GM12878 (cell line): ENCODE results near the gene TMEM14B. TPM values are rescaled to one million over a fixed set of nuclear protein-coding genes. Genes with fewer than 3 reads are reported as not detected.

Source experiments
- ATF7 ChIP-seq: fragments of 450-650 bp; IDR thresholded peaks from 2 replicates; pipeline ENCODE4 v1.6.1; 2016; ENCODE audit warnings: low read depth, mild to moderate bottlenecking
- CBX3 ChIP-seq: fragments of 200-600 bp; sonication (generic); IDR thresholded peaks from 2 replicates; pipeline ENCODE4 v1.6.1; 2016; ENCODE audit warnings: low read depth, borderline replicate concordance
- CREB1 ChIP-seq: IDR thresholded peaks from 2 replicates; pipeline ENCODE4 v1.6.1; 2012; ENCODE audit warnings: low read depth, mild to moderate bottlenecking, inconsistent platforms
- IRF4 ChIP-seq: IDR thresholded peaks from 2 replicates; pipeline ENCODE4 v1.6.1; 2011; ENCODE audit warnings: low read depth, low read length
- JUND ChIP-seq: IDR thresholded peaks from 2 replicates; pipeline ENCODE4 v1.6.1; 2012; ENCODE audit warnings: low read depth, mild to moderate bottlenecking, low read length, improper control_type of control experiment, moderate library complexity
- KAT2A ChIP-seq: conservative IDR thresholded peaks from 2 replicates; pipeline ENCODE4 v1.6.1; 2011; ENCODE audit warnings: low read depth, low read length; ENCODE audit not compliant: control insufficient read depth
- LARP7 ChIP-seq: fragments of 450-650 bp; IDR thresholded peaks from 2 replicates; pipeline ENCODE4 v1.6.1; 2017; ENCODE audit warnings: mild to moderate bottlenecking
- MEF2B ChIP-seq: fragments of 450-650 bp; IDR thresholded peaks from 2 replicates; pipeline ENCODE4 v1.6.1; 2018; ENCODE audit warnings: mild to moderate bottlenecking, moderate library complexity; ENCODE audit not compliant: partially characterized antibody, poor library complexity, severe bottlenecking
- MTA2 ChIP-seq: fragments of 450-650 bp; IDR thresholded peaks from 2 replicates; pipeline ENCODE4 v1.6.1; 2016; ENCODE audit warnings: low read depth, mild to moderate bottlenecking, moderate library complexity
- MYB ChIP-seq: fragments of 150-350 bp; IDR thresholded peaks from 2 replicates; pipeline ENCODE4 v1.6.1; 2014; ENCODE audit warnings: mild to moderate bottlenecking, low read depth, low read length, borderline replicate concordance
- NBN ChIP-seq: fragments of 450-650 bp; IDR thresholded peaks from 2 replicates; pipeline ENCODE4 v1.6.1; 2016
- NFXL1 ChIP-seq: fragments of 450-650 bp; IDR thresholded peaks from 2 replicates; pipeline ENCODE4 v1.6.1; 2017; ENCODE audit warnings: antibody characterized with exemption, mild to moderate bottlenecking, borderline replicate concordance
- RAD21 ChIP-seq: IDR thresholded peaks from 2 replicates; pipeline ENCODE4 v1.6.1; 2011; ENCODE audit warnings: mild to moderate bottlenecking, low read depth, low read length, moderate library complexity; ENCODE audit not compliant: insufficient read depth
- RELA ChIP-seq: fragments of 450-650 bp; IDR thresholded peaks from 2 replicates; pipeline ENCODE4 v1.8.0; 2014; ENCODE audit warnings: borderline replicate concordance; ENCODE audit not compliant: partially characterized antibody
- SIN3A ChIP-seq: IDR thresholded peaks from 2 replicates; pipeline ENCODE4 v1.6.1; 2012; ENCODE audit warnings: low read depth, low read length, improper control_type of control experiment
- SMC3 ChIP-seq: IDR thresholded peaks from 2 replicates; pipeline ENCODE4 v1.6.1; 2011; ENCODE audit warnings: low read length, improper control_type of control experiment, borderline replicate concordance
- YY1 ChIP-seq: IDR thresholded peaks from 2 replicates; pipeline ENCODE4 v1.6.1; 2011; ENCODE audit warnings: low read depth, mild to moderate bottlenecking, low read length
- ZNF622 ChIP-seq: fragments of 450-650 bp; IDR thresholded peaks from 2 replicates; pipeline ENCODE4 v1.6.1; 2017; ENCODE audit warnings: mild to moderate bottlenecking, inconsistent platforms
- ZSCAN29 ChIP-seq: fragments of 450-650 bp; IDR thresholded peaks from 2 replicates; pipeline ENCODE4 v1.6.1; 2017; ENCODE audit warnings: mild to moderate bottlenecking, moderate library complexity
- polyA plus RNA-seq, 11 experiments: library from polyadenylated mRNA; depleted of rRNA in 4 of 11; unstranded in 6 of 11; stranded (reverse) in 5 of 11; fragments of >200 nt; fragmentation: Nextera tagmentation in 4 of 11; fragmentation: Illumina TruSeq in 1 of 11; extraction: Ambion mirVana in 4 of 11; extraction: Trizol in 1 of 11; gene quantifications; 1 replicate in 1 of 11; 2 replicates in 10 of 11; pipeline versions ENCODE4 v1.2.1 to v1.2.3, GENCODE V29; 2011 to 2016; ENCODE audit warnings: inconsistent platforms in 2 of 11, missing spikeins in 2 of 11, low read depth in 1 of 11
- total RNA-seq, 4 experiments: library from RNA; depleted of rRNA in 3 of 4; stranded (reverse); fragments of >200 nt in 3 of 4; fragmentation: Illumina TruSeq in 1 of 4; extraction: Trizol in 1 of 4; gene quantifications; 2 replicates each; pipeline versions ENCODE4 v1.2.1 to v1.2.3, GENCODE V29; 2013 to 2021
- TF ChIP-seq, protein P1 (sequence below): IDR thresholded peaks from 2 replicates; pipeline ENCODE4 v1.6.1; 2011; ENCODE audit warnings: low read depth, mild to moderate bottlenecking, low read length, moderate library complexity, borderline replicate concordance; ENCODE audit errors: extremely low read depth
- TF ChIP-seq, protein P2 (sequence below): fragments of 450-650 bp; IDR thresholded peaks from 2 replicates; pipeline ENCODE4 v1.6.1; 2018; ENCODE audit warnings: mild to moderate bottlenecking, low read depth, moderate library complexity; ENCODE audit not compliant: partially characterized antibody
- TF ChIP-seq, protein P3 (sequence below): fragments of 450-650 bp; IDR thresholded peaks from 2 replicates; pipeline ENCODE4 v1.6.1; 2017; ENCODE audit warnings: mild to moderate bottlenecking, moderate library complexity

The TMEM14B gene
- total and polyA plus RNA-seq, 10 of the 15 experiments (the other 5 are each of a cell fraction or from before 2014, with no cell fraction given) = 80.5 to 399 (median 136) TPM

DNA sequence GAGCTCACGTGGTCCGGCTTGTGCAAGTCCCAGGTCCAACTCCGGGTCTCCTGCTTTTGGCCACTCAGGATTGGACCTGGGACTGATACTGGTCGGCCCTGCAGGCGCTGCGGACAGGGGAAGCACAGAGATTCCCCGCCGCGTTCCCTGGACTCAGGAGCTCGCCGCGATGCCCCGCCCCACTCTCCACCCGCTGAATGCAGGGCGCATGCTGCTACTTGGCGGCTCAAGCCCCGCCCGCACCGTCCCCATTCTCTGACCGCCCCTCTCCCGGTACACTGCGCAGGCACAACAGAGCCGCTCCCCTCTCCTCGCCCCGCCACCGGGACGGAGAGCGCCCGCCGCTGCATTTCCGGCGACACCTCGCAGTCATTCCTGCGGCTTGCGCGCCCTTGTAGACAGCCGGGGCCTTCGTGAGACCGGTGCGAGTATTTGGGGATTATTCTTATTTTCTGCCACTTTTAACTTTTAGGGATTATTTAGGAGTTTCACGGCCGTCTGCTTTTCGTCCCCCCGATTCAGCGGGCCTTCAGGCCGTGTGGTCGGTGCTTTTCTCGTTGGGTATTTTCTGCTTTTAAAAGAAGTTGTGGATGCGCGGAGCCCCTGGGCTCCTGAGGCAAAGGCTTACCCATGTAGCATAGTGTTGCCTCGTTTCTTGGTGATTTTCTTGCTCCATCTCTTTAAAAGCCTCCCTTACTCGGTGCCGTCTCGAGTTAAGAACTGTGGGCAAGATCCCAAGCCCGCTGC lies 24.6 kb upstream of the TMEM14B start, which contains the start of gene TMEM14C (continued):
- no peak for TF ChIP-seq NFXL1
- peak; percentile 72 for TF ChIP-seq RELA
- TF ChIP-seq MTA2 = no peak
- no peak for TF ChIP-seq SIN3A
- TF ChIP-seq YY1 = peak; percentile 63
- no peak for TF ChIP-seq MYB
- TF ChIP-seq ZNF622 = no peak
- peak; percentile 76; the same call in 1 of the 2 replicates for TF ChIP-seq LARP7
- TF ChIP-seq KAT2A = no peak
- no peak for TF ChIP-seq CBX3
- peak; percentile 62 for TF ChIP-seq NBN
- no peak for TF ChIP-seq RAD21
- TF ChIP-seq, protein P1, sequence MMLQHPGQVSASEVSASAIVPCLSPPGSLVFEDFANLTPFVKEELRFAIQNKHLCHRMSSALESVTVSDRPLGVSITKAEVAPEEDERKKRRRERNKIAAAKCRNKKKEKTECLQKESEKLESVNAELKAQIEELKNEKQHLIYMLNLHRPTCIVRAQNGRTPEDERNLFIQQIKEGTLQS = no peak
- TF ChIP-seq JUND = no peak
- no peak for TF ChIP-seq CREB1
- TF ChIP-seq, protein P2, sequence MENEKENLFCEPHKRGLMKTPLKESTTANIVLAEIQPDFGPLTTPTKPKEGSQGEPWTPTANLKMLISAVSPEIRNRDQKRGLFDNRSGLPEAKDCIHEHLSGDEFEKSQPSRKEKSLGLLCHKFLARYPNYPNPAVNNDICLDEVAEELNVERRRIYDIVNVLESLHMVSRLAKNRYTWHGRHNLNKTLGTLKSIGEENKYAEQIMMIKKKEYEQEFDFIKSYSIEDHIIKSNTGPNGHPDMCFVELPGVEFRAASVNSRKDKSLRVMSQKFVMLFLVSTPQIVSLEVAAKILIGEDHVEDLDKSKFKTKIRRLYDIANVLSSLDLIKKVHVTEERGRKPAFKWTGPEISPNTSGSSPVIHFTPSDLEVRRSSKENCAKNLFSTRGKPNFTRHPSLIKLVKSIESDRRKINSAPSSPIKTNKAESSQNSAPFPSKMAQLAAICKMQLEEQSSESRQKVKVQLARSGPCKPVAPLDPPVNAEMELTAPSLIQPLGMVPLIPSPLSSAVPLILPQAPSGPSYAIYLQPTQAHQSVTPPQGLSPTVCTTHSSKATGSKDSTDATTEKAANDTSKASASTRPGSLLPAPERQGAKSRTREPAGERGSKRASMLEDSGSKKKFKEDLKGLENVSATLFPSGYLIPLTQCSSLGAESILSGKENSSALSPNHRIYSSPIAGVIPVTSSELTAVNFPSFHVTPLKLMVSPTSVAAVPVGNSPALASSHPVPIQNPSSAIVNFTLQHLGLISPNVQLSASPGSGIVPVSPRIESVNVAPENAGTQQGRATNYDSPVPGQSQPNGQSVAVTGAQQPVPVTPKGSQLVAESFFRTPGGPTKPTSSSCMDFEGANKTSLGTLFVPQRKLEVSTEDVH = no peak
- no peak for TF ChIP-seq IRF4
- TF ChIP-seq, protein P3, sequence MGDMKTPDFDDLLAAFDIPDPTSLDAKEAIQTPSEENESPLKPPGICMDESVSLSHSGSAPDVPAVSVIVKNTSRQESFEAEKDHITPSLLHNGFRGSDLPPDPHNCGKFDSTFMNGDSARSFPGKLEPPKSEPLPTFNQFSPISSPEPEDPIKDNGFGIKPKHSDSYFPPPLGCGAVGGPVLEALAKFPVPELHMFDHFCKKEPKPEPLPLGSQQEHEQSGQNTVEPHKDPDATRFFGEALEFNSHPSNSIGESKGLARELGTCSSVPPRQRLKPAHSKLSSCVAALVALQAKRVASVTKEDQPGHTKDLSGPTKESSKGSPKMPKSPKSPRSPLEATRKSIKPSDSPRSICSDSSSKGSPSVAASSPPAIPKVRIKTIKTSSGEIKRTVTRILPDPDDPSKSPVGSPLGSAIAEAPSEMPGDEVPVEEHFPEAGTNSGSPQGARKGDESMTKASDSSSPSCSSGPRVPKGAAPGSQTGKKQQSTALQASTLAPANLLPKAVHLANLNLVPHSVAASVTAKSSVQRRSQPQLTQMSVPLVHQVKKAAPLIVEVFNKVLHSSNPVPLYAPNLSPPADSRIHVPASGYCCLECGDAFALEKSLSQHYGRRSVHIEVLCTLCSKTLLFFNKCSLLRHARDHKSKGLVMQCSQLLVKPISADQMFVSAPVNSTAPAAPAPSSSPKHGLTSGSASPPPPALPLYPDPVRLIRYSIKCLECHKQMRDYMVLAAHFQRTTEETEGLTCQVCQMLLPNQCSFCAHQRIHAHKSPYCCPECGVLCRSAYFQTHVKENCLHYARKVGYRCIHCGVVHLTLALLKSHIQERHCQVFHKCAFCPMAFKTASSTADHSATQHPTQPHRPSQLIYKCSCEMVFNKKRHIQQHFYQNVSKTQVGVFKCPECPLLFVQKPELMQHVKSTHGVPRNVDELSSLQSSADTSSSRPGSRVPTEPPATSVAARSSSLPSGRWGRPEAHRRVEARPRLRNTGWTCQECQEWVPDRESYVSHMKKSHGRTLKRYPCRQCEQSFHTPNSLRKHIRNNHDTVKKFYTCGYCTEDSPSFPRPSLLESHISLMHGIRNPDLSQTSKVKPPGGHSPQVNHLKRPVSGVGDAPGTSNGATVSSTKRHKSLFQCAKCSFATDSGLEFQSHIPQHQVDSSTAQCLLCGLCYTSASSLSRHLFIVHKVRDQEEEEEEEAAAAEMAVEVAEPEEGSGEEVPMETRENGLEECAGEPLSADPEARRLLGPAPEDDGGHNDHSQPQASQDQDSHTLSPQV = no peak
- TF ChIP-seq SMC3 = no peak
- TF ChIP-seq MEF2B = no peak
- TF ChIP-seq ATF7 = 0 out of 2 replicates have a peak, but pooled peaks have one; percentile 19
- peak; percentile 84; the same call in 1 of the 2 replicates for TF ChIP-seq ZSCAN29
